ENCODE results near the gene MAZ. TPM values are rescaled to one million over a fixed set of nuclear protein-coding genes. Genes with fewer than 3 reads are reported as not detected.

Gene MAZ
- polyA plus RNA-seq, 1 experiment, result 172 TPM

GRCh38 chr16:29815032-29815721, 8.8 kb downstream of the MAZ start:
- no peak for DNase-seq (ENCODE audit: low read depth)
- ChIA-PET CTCF (interaction anchor here (0.6 to 2.2 kb wide), 14 partner anchors 8 to 181 kb away, joined by 3 to 15 read pairs (median 3); partner anchors contain the start of genes INO80E, KIF22 and MAZ), POLR2A (interaction anchor here (0.7 to 1.2 kb wide), 4 partner anchors 8 to 274 kb away, joined by 4 to 21 read pairs (median 13); no protein-coding TSS in a partner anchor)
- peaks cover 7% of the 10 kb centered on the region for H3K36me3 ChIP-seq (ENCODE audit: control insufficient read depth, insufficient read depth, low read length)
- H3K4me3 ChIP-seq (ENCODE audit: low read depth, low read length), result peak overlapping the region; percentile 85
- no peaks in the 10 kb centered on the region for H3K27me3 ChIP-seq (ENCODE audit: control insufficient read depth, insufficient read depth, low read length)
- TF ChIP-seq CTCF (IDR thresholded peaks at IDR 0.05; ENCODE audit: insufficient read depth, low read depth, low read length), result no peak

GRCh38 chr16:29815793-29816693, 9.7 kb downstream of the MAZ start, which contains the start of gene PAGR1:
Gene PAGR1 (plus strand): TSS chr16:29816152. CDS start chr16:29816526, 374 bp downstream.
- ChIA-PET POLR2A (interaction anchor here (0.7 to 1.2 kb wide), 5 partner anchors 9 to 274 kb away, joined by 3 to 21 read pairs (median 5); partner anchors contain the start of gene ALDOA), CTCF (interaction anchor here (0.6 to 2.4 kb wide), 22 partner anchors 8 to 192 kb away, joined by 3 to 15 read pairs (median 3); partner anchors contain the start of genes INO80E, KIF22 and MAZ)
- H3K36me3 ChIP-seq (ENCODE audit: control insufficient read depth, insufficient read depth, low read length), result peaks cover 5% of the 10 kb centered on the region
- peak; percentile 98 for DNase-seq (ENCODE audit: low read depth)
- no peaks in the 10 kb centered on the region for H3K27me3 ChIP-seq (ENCODE audit: control insufficient read depth, insufficient read depth, low read length)
- peak within 1 kb of the TSS; percentile 85 for H3K4me3 ChIP-seq (ENCODE audit: low read depth, low read length)
- TF ChIP-seq CTCF (IDR thresholded peaks at IDR 0.05; ENCODE audit: insufficient read depth, low read depth, low read length), result peak; percentile 97

GRCh38 chr16:29816694-29817441, 10.5 kb downstream of the MAZ start:
- ChIA-PET POLR2A (interaction anchor here (0.7 kb wide), 1 partner anchor 249 kb away, joined by 3 read pairs; the partner anchor contains the start of gene ALDOA), CTCF (interaction anchor here (0.6 to 2.4 kb wide), 15 partner anchors 9 to 191 kb away, joined by 3 to 15 read pairs (median 4); partner anchors contain the start of genes CDIPT, KIF22 and MAZ)
- Histone ChIP-seq H3K27me3 (ENCODE audit: control insufficient read depth, insufficient read depth, low read length) (no peaks in the 10 kb centered on the region), H3K36me3 (ENCODE audit: control insufficient read depth, insufficient read depth, low read length) (peaks cover 5% of the 10 kb centered on the region), H3K4me3 (ENCODE audit: low read depth, low read length) (peak overlapping the region; percentile 85)
- peak; percentile 19; the same call in 1 of the 2 replicates for TF ChIP-seq CTCF (IDR thresholded peaks at IDR 0.05; ENCODE audit: insufficient read depth, low read depth, low read length)
- DNase-seq (ENCODE audit: low read depth), result no peak

GRCh38 chr16:29818082-29818481, 11.8 kb downstream of the MAZ start:
- Histone ChIP-seq H3K27me3 (ENCODE audit: control insufficient read depth, insufficient read depth, low read length) (no peaks in the 10 kb centered on the region), H3K36me3 (ENCODE audit: control insufficient read depth, insufficient read depth, low read length) (peaks cover 5% of the 10 kb centered on the region), H3K4me3 (ENCODE audit: low read depth, low read length) (no peak overlapping the region)
- CTCF ChIA-PET, result interaction anchor here (0.8 to 2.4 kb wide), 5 partner anchors 10 to 89 kb away, joined by 3 to 12 read pairs (median 3); no protein-coding TSS in a partner anchor
- no peak for DNase-seq (ENCODE audit: low read depth)
- no peak for TF ChIP-seq CTCF (IDR thresholded peaks at IDR 0.05; ENCODE audit: insufficient read depth, low read depth, low read length)
- POLR2A ChIA-PET, result no interaction called here

Measured in BJ (cell line).